Measurements from ENCODE around the gene TPRA1. TPM values are rescaled to one million over a fixed set of nuclear protein-coding genes. Genes with fewer than 3 reads are reported as not detected.

TPRA1 gene
- total and polyA plus RNA-seq, 2 experiments from 2014 or later = 16.7 to 30.4 TPM

DNA sequence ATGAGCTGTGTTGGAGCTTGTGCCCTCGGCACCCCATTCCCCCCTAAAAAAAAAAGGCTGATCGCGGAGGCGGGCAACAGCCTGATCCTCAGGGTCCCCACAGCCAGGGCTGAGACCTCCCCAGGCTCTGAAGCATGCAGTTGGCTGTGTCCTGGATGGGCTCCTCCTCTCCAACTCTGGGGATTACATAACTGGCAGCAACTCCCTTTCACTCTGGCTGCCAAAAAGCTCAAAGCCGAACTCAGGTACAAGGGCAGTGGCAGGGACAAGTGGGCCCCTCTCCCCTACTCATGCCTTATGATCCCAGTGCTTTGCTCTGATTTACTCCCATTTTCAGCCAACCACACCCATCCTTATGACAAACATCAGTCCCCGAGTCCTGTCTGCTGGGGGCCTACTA lies 18.3 kb downstream of the TPRA1 start (continued):
- TF ChIP-seq, protein P1, sequence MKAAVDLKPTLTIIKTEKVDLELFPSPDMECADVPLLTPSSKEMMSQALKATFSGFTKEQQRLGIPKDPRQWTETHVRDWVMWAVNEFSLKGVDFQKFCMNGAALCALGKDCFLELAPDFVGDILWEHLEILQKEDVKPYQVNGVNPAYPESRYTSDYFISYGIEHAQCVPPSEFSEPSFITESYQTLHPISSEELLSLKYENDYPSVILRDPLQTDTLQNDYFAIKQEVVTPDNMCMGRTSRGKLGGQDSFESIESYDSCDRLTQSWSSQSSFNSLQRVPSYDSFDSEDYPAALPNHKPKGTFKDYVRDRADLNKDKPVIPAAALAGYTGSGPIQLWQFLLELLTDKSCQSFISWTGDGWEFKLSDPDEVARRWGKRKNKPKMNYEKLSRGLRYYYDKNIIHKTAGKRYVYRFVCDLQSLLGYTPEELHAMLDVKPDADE (IDR thresholded peaks at IDR 0.05) = no peak
- TF ChIP-seq, protein P2, sequence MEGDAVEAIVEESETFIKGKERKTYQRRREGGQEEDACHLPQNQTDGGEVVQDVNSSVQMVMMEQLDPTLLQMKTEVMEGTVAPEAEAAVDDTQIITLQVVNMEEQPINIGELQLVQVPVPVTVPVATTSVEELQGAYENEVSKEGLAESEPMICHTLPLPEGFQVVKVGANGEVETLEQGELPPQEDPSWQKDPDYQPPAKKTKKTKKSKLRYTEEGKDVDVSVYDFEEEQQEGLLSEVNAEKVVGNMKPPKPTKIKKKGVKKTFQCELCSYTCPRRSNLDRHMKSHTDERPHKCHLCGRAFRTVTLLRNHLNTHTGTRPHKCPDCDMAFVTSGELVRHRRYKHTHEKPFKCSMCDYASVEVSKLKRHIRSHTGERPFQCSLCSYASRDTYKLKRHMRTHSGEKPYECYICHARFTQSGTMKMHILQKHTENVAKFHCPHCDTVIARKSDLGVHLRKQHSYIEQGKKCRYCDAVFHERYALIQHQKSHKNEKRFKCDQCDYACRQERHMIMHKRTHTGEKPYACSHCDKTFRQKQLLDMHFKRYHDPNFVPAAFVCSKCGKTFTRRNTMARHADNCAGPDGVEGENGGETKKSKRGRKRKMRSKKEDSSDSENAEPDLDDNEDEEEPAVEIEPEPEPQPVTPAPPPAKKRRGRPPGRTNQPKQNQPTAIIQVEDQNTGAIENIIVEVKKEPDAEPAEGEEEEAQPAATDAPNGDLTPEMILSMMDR (conservative IDR thresholded peaks at IDR 0.05; ENCODE audit: low read depth in 2 of 2) = no peak
- TF ChIP-seq JUNB (IDR thresholded peaks at IDR 0.05; ENCODE audit: unreplicated experiment) (no peak), EZH2 (IDR thresholded peaks at IDR 0.05; ENCODE audit: low read depth, unreplicated experiment) (no peak), STAT1 (IDR thresholded peaks at IDR 0.05; ENCODE audit: unreplicated experiment) (no peak), NANOG (IDR thresholded peaks at IDR 0.05; ENCODE audit: borderline replicate concordance) (no peak), EZH2phosphoT487 (IDR thresholded peaks at IDR 0.05; ENCODE audit: unreplicated experiment) (no peak), ZNF114 (CRISPR knock-in tag; IDR thresholded peaks at IDR 0.05) (no peak), POLR2AphosphoS5 (IDR thresholded peaks at IDR 0.05; ENCODE audit: low read depth) (no peak), ZNF331 (CRISPR knock-in tag; IDR thresholded peaks at IDR 0.05; ENCODE audit: low read depth) (no peak)
- TF ChIP-seq, protein P3, sequence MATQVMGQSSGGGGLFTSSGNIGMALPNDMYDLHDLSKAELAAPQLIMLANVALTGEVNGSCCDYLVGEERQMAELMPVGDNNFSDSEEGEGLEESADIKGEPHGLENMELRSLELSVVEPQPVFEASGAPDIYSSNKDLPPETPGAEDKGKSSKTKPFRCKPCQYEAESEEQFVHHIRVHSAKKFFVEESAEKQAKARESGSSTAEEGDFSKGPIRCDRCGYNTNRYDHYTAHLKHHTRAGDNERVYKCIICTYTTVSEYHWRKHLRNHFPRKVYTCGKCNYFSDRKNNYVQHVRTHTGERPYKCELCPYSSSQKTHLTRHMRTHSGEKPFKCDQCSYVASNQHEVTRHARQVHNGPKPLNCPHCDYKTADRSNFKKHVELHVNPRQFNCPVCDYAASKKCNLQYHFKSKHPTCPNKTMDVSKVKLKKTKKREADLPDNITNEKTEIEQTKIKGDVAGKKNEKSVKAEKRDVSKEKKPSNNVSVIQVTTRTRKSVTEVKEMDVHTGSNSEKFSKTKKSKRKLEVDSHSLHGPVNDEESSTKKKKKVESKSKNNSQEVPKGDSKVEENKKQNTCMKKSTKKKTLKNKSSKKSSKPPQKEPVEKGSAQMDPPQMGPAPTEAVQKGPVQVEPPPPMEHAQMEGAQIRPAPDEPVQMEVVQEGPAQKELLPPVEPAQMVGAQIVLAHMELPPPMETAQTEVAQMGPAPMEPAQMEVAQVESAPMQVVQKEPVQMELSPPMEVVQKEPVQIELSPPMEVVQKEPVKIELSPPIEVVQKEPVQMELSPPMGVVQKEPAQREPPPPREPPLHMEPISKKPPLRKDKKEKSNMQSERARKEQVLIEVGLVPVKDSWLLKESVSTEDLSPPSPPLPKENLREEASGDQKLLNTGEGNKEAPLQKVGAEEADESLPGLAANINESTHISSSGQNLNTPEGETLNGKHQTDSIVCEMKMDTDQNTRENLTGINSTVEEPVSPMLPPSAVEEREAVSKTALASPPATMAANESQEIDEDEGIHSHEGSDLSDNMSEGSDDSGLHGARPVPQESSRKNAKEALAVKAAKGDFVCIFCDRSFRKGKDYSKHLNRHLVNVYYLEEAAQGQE (IDR thresholded peaks at IDR 0.05; ENCODE audit: unreplicated experiment) = no peak

DNA sequence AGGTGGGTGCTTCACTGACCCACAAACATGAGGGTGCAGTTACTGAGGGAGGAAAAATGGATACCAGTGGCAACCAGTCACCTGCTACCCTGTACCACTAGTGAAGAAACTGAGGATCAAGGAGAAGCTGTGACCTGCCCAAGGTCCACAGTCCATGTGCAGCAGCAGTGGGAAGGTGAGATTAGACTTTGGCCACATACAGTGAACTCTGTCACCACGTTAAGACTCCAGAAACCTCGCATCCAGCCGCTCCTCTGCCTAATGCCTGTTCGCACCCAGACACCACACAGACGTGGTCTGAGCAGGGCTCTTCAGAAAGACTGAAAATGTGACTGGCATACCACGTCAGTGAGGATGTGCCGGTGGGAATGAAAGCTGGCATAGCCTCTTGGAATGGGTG lies 20.0 kb downstream of the TPRA1 start:
- H3K4me2 ChIP-seq = no peak overlapping the region
- no peak overlapping the region for H2AFZ ChIP-seq
- no peaks in the 10 kb centered on the region for H3K36me3 ChIP-seq (ENCODE audit: insufficient read depth)
- H3K27me3 Mint-ChIP-seq (ENCODE audit: insufficient read depth, low read depth, poor library complexity) = peaks cover 8% of the 10 kb centered on the region
- DNase-seq (ENCODE audit: low spot score) (no peak), ATAC-seq (no peak)
- H3K4me3 Mint-ChIP-seq = no peak overlapping the region
- no peaks in the 10 kb centered on the region for H3K9me2 ChIP-seq (ENCODE audit: insufficient read depth)
- peaks cover 13% of the 10 kb centered on the region; the same call in 2 of the 3 replicates for H3K36me3 Mint-ChIP-seq (ENCODE audit: low read depth)
- no peaks in the 10 kb centered on the region for H3K27me3 ChIP-seq (ENCODE audit: insufficient read depth)
- H4K20me1 ChIP-seq (replicated peaks; ENCODE audit: insufficient read depth) = peaks cover 4% of the 10 kb centered on the region; the same call in 1 of the 2 replicates
- H3F3A ChIP-seq (replicated peaks; ENCODE audit: low read depth) = no peaks in the 10 kb centered on the region
- no peaks in the 10 kb centered on the region for H3K4me1 ChIP-seq (ENCODE audit: insufficient read depth)
- H3K79me2 ChIP-seq (replicated peaks; ENCODE audit: insufficient read depth) = no peaks in the 10 kb centered on the region
- H3K27ac ChIP-seq (ENCODE audit: low read depth) = no peak overlapping the region
- H3K4me1 Mint-ChIP-seq = no peaks in the 10 kb centered on the region; the same call in 2 of the 3 replicates
- H3K27ac Mint-ChIP-seq = no peak overlapping the region
- H3K4me3 ChIP-seq = no peak overlapping the region
- no peaks in the 10 kb centered on the region; the same call in 2 of the 3 replicates for H3K9me3 Mint-ChIP-seq
- no peak for TF ChIP-seq STAT1 (IDR thresholded peaks at IDR 0.05; ENCODE audit: unreplicated experiment)
- TF ChIP-seq, protein P4, sequence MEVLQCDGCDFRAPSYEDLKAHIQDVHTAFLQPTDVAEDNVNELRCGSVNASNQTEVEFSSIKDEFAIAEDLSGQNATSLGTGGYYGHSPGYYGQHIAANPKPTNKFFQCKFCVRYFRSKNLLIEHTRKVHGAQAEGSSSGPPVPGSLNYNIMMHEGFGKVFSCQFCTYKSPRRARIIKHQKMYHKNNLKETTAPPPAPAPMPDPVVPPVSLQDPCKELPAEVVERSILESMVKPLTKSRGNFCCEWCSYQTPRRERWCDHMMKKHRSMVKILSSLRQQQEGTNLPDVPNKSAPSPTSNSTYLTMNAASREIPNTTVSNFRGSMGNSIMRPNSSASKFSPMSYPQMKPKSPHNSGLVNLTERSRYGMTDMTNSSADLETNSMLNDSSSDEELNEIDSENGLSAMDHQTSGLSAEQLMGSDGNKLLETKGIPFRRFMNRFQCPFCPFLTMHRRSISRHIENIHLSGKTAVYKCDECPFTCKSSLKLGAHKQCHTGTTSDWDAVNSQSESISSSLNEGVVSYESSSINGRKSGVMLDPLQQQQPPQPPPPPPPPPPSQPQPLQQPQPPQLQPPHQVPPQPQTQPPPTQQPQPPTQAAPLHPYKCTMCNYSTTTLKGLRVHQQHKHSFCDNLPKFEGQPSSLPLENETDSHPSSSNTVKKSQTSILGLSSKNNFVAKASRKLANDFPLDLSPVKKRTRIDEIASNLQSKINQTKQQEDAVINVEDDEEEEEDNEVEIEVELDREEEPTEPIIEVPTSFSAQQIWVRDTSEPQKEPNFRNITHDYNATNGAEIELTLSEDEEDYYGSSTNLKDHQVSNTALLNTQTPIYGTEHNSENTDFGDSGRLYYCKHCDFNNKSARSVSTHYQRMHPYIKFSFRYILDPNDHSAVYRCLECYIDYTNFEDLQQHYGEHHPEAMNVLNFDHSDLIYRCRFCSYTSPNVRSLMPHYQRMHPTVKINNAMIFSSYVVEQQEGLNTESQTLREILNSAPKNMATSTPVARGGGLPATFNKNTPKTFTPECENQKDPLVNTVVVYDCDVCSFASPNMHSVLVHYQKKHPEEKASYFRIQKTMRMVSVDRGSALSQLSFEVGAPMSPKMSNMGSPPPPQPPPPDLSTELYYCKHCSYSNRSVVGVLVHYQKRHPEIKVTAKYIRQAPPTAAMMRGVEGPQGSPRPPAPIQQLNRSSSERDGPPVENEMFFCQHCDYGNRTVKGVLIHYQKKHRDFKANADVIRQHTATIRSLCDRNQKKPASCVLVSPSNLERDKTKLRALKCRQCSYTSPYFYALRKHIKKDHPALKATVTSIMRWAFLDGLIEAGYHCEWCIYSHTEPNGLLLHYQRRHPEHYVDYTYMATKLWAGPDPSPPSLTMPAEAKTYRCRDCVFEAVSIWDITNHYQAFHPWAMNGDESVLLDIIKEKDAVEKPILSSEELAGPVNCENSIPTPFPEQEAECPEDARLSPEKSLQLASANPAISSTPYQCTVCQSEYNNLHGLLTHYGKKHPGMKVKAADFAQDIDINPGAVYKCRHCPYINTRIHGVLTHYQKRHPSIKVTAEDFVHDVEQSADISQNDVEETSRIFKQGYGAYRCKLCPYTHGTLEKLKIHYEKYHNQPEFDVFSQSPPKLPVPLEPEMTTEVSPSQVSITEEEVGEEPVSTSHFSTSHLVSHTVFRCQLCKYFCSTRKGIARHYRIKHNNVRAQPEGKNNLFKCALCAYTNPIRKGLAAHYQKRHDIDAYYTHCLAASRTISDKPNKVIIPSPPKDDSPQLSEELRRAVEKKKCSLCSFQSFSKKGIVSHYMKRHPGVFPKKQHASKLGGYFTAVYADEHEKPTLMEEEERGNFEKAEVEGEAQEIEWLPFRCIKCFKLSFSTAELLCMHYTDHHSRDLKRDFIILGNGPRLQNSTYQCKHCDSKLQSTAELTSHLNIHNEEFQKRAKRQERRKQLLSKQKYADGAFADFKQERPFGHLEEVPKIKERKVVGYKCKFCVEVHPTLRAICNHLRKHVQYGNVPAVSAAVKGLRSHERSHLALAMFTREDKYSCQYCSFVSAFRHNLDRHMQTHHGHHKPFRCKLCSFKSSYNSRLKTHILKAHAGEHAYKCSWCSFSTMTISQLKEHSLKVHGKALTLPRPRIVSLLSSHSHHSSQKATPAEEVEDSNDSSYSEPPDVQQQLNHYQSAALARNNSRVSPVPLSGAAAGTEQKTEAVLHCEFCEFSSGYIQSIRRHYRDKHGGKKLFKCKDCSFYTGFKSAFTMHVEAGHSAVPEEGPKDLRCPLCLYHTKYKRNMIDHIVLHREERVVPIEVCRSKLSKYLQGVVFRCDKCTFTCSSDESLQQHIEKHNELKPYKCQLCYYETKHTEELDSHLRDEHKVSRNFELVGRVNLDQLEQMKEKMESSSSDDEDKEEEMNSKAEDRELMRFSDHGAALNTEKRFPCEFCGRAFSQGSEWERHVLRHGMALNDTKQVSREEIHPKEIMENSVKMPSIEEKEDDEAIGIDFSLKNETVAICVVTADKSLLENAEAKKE (CRISPR knock-in tag; IDR thresholded peaks at IDR 0.05) = no peak
- no peak for TF ChIP-seq EZH2 (IDR thresholded peaks at IDR 0.05; ENCODE audit: low read depth, unreplicated experiment)
- TF ChIP-seq NANOG (IDR thresholded peaks at IDR 0.05; ENCODE audit: borderline replicate concordance) = no peak
- TF ChIP-seq JUNB (IDR thresholded peaks at IDR 0.05; ENCODE audit: unreplicated experiment) = no peak
- TF ChIP-seq EZH2phosphoT487 (IDR thresholded peaks at IDR 0.05; ENCODE audit: unreplicated experiment) = no peak
- no peak for TF ChIP-seq ZNF331 (CRISPR knock-in tag; IDR thresholded peaks at IDR 0.05; ENCODE audit: low read depth)
